NCI-H526 treated with DMSO at 0.1 percent for 48 hours (cell line): ENCODE results near the gene UBE2QL1.

ENCODE experiments used
- DNase-seq: peaks from one replicate; lab custom pipeline; 2025; lab: John Stamatoyannopoulos, UW

Gene UBE2QL1

DNA sequence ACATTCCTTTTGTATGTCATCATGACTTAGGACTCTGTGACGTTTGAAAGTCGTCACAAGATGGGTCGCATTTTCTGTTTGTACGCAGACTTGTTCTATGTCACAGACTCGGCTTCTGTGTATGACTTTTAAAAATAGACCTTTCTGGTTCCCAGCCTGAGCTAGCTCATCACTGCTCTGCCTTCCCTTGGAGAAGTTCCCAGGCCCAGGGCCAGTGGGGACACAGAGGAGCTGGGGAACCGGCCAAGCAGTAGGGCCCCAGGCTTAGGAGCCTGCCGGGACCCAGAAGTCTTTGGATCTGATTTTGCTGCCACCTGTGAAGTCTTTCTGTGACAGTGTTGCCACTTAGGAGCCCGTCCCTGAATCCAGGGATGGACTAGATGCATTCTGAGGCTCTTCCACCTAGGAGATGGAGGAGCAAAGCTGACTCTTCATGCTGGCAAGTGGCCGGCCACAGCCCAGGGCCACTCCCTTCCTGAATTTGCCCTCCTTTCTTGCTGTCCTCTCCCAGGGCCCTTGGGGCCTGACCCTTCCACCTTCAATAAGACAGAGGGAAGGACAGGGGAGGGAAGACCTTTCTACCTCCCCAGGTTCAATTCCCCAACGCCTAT, 18.1 kb upstream of the UBE2QL1 start:
- DNase-seq, result no peak

DNA sequence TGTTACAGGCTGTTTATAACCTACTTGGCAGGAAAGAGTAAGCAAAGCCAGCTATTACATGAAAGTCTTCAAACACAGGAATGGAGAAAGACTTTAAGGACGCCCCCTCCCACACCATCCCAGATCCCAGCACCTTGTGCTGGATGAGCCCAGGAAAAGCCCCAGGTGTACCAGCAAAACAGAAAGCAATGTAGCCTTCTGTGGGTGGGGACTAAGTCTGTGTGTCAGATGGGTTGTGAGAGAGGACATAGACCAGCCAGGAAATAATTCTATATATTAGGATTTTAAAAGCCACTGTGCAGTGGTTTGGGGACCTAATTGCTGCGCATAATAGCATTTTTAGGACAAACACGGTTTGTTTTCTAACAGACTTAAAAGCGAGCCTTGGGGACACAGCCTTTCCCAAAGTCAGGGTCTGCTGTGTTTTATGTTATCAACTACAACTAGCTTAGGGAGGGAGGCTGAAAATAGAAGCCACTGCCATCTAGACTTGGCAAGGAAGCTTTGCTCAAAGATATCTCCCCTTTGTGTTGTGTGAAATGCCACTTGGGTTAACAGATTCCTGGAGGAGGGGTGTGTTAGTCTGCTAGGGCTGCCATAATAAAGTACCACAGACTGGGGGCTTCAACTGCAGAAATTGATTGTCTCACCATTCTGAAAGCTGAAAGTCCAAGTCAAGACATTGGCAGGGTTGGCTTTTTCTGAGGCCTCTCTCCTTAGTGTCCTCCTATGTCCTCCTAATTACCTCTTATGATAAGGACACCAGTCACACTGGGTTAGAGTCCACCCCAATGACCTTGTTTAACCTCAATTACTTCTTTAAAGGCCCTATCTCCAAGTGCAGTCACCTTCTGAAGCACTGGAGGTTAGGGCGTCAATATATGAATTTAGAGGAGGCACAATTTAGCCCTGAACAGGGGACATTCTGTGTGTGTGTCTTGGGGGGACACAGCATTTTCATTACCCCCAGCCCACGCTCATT, 17.2 kb upstream of the UBE2QL1 start:
- DNase-seq, result no peak

- no peak for DNase-seq
Measured at GRCh38 chr5:6432206-6432605, 16.5 kb upstream of the UBE2QL1 start.

- DNase-seq, result no peak
Measured at GRCh38 chr5:6434731-6435130, 13.9 kb upstream of the UBE2QL1 start.

- peak; percentile 58 for DNase-seq
Measured at GRCh38 chr5:6435356-6435755, 13.3 kb upstream of the UBE2QL1 start.

DNA sequence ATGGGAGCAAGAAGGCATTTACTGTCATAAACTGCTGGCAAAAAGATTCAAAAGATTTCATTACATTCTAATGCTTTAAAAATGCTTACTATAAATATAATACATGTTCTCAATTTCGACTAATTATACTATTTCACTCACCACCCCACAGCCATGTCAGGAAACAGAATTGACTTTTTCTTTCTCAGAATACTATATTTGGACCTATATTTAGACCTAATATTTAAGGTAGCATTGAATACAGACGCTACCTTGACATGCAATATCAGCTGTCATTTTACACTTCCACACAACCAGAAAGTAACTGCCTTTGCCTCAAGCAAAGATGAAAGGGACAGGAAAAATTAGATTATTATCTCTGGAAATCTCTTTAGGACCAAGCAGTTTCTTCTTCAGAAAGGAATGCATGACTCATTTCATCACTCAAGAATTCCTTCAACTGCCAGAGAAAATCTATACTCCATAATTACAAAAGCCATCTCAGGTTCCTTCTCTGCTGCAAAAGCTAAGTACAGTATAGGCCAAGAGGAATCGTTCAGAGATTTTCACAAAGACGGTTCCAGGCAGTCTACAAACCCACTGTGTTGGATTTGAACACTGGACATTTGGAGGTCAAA, 11.8 kb upstream of the UBE2QL1 start:
- no peak for DNase-seq

DNA sequence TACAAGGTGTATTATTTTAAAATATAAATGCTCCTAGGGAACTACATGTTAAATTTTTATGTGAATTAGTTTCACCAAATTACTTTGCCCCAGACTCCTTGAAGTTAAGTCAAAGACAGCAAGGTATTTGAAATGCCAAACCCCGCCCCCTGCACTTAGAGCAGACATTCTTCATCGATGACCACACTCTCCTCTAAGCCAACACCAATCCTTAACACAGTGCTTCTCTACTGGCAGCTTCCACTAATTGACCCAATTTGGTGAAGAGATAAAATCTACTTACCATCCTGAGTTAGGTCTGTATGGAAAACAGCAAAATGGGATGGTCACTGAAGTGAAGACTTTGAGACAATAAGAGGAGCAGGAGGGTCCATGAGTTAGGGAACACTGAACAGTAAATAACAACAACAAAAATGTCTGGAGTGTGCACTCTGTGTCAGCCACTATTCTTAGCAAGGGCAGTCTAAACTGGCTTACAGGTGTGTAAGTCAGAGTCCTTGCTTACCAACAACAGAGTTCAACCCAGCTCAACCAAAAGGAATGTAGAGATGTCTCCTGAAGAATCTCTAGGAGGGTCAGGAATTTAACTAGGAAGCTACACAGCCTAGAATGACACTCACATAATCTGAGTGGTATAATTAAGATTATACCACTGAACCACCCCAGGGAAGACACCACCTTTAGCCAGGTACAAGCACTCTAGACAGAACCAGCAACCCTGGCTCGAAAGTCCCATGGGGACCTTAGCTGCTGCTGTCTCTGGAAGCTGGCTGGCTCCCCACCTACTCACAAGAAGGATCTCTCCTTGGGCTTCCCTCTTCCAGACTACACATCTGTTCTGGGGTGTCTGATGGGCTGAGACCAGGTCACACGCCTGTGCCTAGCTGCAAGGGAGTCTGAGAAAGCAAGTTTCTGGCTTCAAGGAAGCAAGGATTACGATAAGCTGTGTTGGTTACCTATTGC, 8.8 kb upstream of the UBE2QL1 start:
- DNase-seq, result no peak

DNA sequence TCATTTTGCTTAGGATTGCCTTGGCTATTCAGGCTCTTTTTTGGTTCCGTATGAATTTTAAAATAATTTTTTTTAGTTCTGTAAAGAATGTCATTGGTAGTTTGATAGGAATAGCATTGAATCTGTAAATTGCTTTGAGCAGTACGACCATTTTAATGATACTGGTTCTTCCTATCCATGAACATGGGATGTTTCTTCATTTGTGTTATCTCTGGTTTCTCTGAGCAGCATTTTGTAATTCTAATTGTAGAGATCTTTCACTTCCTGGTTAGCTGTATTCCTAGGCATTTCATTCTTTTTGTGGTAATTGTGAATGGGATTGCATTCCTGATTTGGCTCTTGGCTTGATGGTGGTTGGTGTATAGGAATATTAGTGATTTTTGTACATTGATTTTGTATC, 6.3 kb upstream of the UBE2QL1 start:
- DNase-seq, result no peak

DNA sequence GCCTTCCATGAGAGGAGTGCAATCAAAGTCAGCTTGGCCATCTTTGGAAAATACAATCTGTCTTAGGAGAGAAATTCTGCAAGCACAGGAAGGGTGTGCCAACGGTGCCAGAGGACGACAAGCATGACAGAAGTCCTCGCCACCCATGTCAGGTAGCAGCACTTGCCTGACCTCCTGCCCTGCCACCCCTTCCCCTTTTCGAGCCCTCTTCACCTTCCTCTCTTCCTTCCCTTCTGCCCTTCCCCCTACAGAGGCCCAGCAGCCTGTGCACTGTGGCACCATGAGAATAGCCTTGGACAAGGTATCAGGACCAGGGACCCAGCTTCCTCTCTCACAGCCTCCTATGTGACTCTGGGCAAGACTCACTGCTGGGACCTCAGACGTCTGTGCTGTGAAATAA, 5.3 kb upstream of the UBE2QL1 start:
- no peak for DNase-seq

GRCh38 chr5:6446042-6446441, 2.6 kb upstream of the UBE2QL1 start:
- no peak for DNase-seq

DNA sequence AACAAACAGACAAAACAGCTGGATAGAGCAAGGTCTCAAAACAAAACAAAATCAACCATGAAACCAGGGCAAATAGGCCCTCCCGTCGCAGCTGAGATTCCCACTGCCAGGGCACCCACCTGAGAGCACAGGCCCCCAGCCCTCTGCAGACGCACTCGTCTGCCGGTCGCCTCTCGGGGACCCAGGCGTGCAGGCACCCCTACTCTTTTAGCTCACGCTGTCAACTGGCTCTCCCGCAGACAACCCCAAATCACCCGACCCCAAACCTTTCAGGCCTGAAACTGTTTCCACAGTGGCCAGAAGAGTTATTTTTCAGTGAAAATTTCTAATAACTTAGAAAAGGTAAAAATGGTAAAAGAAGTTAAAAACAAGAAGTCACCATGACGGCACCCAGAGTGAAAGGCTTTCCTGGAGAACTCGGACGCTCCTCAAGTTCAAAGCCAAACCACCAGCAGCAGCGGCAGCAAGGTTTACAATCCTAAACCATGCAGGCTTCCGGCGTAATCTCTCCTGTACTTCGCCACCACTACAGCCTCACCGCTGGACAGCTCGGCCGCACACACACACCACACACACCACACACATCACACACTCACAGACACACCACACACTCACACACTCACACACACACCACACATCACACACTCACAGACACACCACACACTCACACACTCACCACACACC, 1.9 kb upstream of the UBE2QL1 start:
- DNase-seq, result no peak

DNA sequence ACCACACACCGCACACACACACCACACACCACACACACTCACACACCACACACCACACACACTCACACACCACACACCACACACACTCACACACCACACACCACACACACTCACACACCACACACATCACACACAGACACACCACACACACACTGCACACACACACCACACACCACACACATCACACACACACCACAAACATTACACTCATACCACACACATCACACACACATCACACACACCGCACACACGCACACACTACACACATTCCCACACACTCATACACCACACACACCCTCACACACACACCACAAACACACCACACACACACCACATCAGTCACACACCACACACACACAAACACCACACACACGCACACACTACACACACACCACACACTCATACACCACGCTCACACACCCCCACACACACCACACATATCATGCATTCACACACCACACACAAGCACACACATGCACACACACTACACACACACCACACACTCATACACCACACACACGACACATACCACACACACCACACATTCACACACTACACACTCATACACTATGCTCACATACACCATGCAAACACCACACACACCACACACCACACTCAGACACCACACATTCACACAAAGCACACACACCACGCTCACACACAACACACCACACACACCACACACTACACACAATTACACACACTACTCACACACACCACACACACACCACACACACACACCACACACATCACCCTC, 1.1 kb upstream of the UBE2QL1 start:
- no peak for DNase-seq

DNA sequence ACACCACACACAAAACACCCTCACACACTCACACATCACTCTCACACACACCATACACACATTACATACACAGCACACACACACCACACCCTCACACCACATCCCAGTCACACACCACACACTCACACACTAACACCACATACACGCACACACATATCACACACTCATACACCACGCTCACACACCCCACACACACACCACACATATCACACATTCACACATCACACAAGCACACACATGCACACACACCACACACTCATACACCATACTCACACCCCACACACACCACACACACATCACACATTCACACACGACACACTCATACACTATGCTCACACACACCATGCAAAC, 543 bp upstream of the UBE2QL1 start:
- DNase-seq, result no peak

DNA sequence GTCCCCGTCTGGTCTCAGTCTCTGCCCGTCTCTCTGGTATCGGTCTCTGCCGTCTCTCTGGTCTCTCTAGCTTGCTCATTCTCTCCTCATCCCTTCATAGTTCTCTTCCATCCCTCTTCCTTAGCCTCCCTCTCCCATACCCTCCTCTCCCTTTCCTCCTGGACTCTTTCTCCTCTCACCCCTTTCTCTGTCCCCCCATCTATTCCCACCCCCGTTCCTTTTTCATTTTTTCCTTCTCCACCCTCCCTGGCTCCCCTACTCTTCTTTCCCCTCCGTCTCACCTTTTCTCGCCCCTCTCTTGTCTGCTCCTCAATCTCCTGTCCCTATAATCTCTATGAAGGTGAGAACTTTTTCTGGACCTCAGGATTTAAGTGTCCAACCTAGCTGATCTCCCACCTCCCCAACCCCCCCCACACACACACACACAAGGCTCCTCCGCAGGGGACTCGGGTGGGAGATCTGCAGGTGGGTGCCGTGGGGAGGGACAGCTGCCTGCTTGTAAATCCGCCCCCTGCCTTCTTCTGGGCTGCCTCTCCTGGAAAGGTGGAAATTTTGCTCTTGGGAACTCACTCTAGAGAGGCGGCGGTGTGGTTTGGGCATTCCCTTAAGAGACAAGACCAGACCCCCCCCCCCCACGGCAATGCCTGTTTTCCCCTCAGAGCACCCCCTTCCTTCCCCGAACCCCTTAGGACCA, 953 bp downstream of the UBE2QL1 start:
- DNase-seq, result peak; percentile 34

GRCh38 chr5:6450319-6450833, 1.7 kb downstream of the UBE2QL1 start:
- peak; percentile 50 for DNase-seq

DNA sequence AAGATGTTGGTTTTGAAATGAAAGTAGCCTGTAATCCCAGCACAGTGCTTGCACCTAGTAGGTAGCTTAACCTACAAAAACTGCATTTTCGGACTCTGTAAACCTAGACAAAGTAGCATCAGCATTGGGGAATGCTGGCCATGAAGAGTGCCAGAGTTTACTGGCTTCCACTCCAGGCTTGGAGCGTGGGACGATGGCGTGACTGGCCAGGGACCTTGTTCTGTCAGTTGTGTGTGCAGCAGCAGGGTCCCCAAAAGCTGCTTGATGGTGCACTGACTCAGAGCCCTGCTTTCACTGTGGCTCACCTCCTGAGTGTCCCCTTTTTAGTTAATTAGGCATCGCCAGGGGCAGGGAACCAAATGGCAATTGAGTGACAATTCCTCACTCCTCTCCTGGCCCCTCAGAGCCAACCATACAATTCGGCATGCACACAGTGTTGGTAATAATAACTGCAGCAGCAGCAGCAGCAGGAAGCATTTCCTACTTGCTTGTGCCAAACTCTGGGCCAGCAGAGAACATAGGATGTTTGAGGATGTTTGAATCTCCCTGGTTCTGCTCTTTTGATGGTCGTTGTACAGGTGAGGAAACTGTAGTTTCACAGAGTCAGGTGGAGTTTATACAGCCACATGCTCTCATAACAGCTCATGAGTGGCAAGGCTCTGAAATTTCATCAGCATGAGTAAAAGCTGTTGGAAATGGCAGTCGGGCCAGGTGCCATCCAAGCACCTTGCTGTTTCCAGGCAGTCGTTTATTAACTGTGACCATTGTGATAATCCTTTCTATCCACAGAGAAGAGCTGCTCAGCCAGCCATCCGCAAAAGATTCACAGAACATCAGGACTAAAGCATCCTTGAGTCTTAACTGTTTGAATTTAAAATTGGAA, 4.2 kb downstream of the UBE2QL1 start:
- peak; percentile 6 for DNase-seq

GRCh38 chr5:6453937-6454560, 5.4 kb downstream of the UBE2QL1 start:
- DNase-seq, result no peak

DNA sequence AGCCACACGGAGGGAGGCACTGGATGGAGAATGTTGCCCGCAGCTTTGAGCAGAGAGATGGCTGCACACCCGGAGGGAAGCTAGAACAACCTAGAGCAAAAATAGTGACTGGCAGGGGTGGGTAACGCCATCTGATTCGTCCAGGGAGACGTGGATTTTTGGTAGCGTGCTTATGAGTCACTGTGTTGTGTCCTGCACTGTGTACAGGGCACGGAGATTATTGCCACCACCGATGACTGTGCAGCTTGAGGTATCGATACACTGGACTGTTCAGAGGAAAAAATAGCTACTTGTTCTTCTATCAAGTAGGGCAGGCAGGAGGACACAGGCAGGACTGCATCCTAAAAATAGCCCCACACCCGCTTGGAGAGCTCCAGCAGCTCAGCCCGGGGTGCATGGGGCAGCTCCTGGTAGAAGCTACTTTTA, 6.0 kb downstream of the UBE2QL1 start:
- no peak for DNase-seq
